HG03103 (cell line): ENCODE measurements around the gene PCNX2.
"Not testable (repeated sequence)": the region's sequence is repeated elsewhere in the genome, so short reads cannot be mapped to it uniquely, and the experiment has no call there.

Experiments
- ATAC-seq: cut with Tn5 transposase; IDR thresholded peaks from one replicate; pipeline ENCODE4 v1.9.1; 2021; ENCODE audit warnings: low read depth; ENCODE audit not compliant: unreplicated experiment

The PCNX2 gene

GRCh38 chr1:233179638-233180037 is 115.9 kb downstream of the PCNX2 start:
- ATAC-seq: not testable (repeated sequence)

DNA sequence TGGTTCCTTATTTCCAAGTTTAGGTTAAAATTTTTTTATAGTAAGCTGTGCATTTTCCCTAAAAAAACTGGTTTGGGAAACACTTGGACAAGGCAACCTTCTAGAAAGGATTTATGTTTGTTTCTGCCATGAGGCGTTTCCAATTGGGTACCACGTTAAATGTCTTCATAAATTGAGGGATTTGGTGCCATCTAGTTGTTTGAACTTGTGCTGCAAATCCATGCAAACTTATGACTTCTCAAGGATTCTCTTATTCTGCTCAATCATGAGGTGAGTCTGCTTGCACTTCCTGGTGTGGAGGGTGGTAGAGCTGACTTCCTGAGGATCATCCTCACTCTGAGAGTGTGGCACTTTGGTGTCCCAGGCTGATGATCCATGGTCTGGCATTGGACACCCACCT is 123.3 kb downstream of the PCNX2 start:
- no peak for ATAC-seq

DNA sequence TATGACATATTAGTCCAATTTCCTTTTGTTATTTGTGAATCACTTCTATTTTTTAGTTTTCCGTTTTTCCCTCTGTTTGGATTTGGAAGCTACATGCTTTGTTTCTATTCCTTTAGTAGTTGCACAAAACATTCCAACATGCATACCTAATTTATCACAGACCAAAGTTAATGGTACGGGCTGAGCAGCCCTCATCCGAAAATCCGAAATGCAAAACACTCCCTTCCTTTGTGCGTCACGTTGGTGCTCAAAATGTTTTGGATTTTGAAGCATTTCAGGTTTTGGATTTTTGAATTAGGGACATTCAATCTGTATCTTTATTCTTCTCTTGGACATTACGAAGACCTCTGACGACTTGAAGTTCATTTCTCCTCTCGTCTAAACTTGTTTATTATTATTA is 124.8 kb downstream of the PCNX2 start:
- ATAC-seq: no peak

- no peak for ATAC-seq
These were observed 127.1 kb downstream of the PCNX2 start for GRCh38 chr1:233168384-233168783.

GRCh38 chr1:233166896-233167295 is 128.6 kb downstream of the PCNX2 start:
- no peak for ATAC-seq

DNA sequence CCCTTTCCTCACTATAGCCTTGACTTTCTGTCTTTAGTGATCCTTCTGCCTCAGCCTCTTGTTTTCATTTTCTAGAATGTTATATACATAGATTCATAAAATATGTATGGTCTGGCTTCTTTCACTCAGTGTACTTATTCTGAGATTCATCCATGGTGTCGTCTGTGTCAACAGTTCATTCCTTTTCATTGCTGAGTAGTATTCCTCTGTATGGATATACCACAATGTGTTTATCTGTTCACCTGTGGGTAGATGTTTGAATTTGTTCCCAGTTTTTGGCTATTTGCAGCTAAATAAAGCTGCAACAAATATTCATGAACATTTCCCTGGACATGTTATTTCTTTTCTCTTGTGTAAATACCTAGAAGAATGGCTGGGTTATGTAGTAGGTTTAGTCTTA is 131.8 kb downstream of the PCNX2 start:
- ATAC-seq: no peak

GRCh38 chr1:233158322-233158721 is 137.2 kb downstream of the PCNX2 start:
- no peak for ATAC-seq

DNA sequence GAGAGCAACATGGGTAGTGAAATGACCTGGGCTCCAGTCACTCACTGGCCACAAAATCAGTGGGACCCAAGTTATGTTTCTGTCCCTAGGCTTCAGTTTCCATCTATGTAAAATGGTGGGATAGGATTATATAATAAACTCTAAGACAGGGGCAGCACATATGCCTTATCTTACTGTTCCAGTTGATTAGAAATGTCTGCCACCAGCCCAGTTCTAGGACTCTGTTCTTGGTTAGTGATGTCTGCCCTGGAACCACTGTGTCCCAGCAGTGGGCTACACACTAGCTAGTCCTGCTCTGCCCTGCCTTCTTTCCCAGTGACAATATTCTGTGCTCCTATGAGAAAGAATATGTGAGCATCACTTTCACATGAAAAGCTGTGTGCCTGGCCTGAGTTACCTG is 138.3 kb downstream of the PCNX2 start:
- ATAC-seq: no peak

DNA sequence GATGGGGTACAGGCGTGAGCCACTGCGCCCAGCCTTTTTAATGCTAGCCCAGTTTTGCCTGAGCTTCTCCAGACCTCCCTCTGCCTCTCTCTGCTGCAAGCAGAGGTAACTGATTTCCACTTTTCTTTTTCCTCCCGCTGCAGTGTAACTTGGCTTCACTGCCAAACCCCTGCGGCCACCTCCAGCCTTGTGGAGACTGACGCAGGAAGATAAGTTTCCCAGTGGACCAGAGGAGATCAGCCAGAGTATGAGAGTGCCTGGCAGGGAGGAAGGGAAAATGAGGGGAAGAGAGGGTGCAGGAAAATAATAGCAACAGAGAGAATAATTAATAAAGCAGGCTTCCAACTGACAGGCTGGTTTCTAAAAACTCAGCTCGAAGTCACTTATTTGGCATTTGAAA is 143.7 kb downstream of the PCNX2 start:
- no peak for ATAC-seq

GRCh38 chr1:233144434-233144833 is 151.1 kb downstream of the PCNX2 start:
- ATAC-seq: no peak

GRCh38 chr1:233143241-233143640 is 152.3 kb downstream of the PCNX2 start:
- ATAC-seq: no peak

- ATAC-seq: no peak
These were observed 154.6 kb downstream of the PCNX2 start for GRCh38 chr1:233140974-233141373.

DNA sequence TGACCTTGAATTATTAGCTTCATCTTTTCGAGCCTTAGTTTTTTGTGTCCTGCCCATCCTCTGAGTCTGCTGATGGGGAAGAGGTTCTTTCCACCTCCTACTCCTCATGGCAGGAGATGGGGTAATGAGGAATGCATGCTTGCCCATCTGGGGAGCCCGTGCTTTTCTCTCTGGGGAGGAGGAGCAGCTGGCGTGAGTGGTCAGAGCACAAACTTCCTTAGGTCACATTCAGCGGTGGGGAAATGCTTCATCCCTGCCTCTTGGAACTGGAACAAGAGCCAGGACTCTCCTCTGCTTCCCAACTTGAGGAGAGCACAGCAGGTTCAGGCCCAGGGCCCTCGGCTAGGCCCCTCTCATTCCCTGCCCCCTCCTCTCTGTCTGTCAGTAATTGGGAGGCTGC is 155.0 kb downstream of the PCNX2 start:
- no peak for ATAC-seq

- no peak for ATAC-seq
These were observed 156.5 kb downstream of the PCNX2 start for GRCh38 chr1:233138788-233139585.

DNA sequence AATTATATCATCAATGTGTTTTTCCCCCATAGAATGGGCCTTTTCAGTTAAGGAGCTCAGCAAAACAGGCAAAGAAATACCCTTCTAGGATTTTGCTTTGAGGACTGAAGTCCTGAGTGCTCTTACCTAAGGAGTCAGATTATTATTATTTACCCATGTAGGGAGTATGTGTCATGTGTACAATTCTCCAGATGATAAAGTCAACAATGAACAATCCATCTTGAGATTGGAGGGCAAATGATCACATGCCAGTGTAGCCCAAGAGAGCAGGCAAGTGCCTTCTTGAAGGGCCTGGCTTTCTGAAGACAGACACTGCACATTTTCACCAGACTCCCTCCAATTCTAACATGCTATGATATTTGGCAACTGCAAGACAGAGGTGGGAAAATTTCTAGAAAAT is 159.7 kb downstream of the PCNX2 start:
- ATAC-seq: no peak

- no peak for ATAC-seq
These were observed 163.1 kb downstream of the PCNX2 start for GRCh38 chr1:233132445-233132844.

DNA sequence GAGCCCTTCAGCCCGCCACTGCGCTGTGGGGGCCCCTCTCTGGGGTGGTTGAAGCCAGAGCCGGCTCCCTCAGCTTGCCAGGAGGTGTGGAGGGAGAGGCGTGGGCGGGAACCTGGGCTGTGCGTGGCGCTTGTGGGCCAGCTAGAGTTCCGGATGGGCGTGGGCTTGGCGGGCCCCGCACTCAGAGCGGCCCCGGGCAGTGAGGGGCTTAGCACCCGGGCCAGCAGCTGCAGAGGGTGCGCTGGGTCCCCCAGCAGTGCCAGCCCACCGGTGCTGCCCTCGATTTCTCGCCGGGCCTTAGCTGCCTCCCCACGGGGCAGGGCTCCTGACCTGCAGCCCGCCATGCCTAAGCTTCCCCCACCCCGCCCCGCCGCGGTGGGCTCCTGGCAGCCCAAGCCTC is 166.5 kb downstream of the PCNX2 start:
- not testable (repeated sequence) for ATAC-seq

DNA sequence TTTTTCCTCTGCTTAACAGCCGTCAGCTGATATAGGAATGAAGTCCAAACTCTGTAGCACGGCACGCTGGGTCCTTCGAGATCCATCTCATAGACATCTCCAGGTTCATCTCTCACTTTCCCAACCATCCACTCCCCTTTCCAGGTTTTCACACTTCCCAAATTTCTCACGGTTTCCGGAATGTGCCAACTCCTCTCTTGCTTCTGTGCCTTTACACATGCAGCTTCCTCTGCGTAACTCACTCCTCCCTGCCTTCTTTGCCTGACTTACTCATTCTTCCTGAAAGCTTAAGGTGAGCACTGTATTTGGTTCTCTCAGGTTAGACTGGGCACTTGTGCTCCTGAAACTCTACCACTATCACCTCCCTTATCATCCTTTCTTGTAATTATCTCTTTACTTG is 168.4 kb downstream of the PCNX2 start:
- no peak for ATAC-seq

- ATAC-seq: no peak
These were observed 172.7 kb downstream of the PCNX2 start for GRCh38 chr1:233122779-233123178.

- ATAC-seq: no peak
These were observed 173.5 kb downstream of the PCNX2 start for GRCh38 chr1:233121947-233122559.

- ATAC-seq: no peak
These were observed 180.7 kb downstream of the PCNX2 start for GRCh38 chr1:233114860-233115259.

DNA sequence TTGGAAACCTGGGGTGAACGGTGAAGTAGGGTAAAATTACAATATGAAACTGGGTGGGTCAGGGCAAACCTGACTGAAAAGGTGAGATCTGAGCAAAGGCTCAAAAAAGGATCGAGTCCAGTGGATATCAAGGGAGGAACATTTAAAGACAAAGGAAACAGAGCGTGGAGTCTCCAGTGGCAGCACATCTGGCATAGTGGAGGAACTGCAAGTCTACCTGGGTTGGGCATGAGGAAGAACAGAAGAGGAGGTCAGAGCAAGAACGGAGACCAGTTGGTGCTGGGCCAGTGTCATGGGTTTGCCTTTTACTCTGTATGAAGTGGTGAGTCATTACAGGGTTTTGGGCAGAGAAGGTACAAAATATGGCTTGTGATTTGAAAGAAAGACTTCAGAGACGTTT is 181.4 kb downstream of the PCNX2 start:
- ATAC-seq: no peak
